Head of caudate nucleus (tissue), 42 donors: Measurements from ENCODE around the gene LDLRAP1.

Source experiments
- DNase-seq, 42 donors: peaks; one replicate each; pipeline versions ENCODE4 v3.0.0 to v3.0.0-alpha.2; 2020 to 2021; ENCODE audit warnings: mixed read lengths in 7 of 42
- intact Hi-C: fragments of 100-400 bp; cut with DNase I; formaldehyde crosslinking; loops from one replicate; pipeline ENCODE4 v1.15.0; 2022

The LDLRAP1 gene, protein sequence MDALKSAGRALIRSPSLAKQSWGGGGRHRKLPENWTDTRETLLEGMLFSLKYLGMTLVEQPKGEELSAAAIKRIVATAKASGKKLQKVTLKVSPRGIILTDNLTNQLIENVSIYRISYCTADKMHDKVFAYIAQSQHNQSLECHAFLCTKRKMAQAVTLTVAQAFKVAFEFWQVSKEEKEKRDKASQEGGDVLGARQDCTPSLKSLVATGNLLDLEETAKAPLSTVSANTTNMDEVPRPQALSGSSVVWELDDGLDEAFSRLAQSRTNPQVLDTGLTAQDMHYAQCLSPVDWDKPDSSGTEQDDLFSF

DNA sequence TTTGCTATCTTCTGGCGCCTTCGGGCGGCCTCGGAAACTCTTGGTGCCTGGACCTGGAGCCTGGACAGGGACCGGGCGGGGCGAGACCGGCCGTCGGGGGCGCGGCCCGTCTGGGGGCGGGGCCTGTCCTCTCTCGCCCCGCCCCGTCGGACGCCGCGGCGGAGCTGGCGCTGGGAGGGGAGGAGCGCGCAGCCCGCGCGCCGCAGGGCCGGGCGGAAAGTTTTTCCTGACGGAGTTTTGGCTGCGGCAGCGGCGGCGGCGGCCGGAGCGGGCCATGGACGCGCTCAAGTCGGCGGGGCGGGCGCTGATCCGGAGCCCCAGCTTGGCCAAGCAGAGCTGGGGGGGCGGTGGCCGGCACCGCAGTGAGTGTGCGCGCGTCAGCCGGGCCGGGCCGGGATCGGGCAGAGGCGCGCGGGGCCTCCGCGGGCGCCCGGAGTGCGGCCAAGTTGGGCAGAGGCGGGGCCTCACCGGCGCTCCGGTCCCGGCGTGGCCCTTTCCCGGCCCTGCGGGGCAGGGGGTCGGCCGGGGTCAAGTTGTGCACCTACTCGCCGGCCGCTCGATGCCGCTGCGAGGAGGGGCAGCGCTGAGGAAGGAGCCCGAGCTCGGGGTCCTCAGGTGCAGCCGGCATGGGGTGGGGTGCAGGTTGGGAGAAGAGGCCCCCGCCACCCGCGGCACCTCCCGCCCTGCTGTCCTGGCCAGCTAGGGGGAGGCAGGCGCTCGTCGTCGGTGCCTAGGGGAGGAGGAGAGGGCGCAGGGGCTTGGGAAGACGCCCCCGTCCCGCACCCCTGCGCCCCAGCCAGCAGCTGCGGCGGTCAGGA, at the start of gene LDLRAP1:
Gene LDLRAP1 (plus strand): TSS at position 182 of the 818 bp plus-strand sequence. CDS start 93 bp downstream, at position 275.
- DNase-seq, result peak; percentile 20 to 89 (median 78)
- intact Hi-C loops, result loop anchor here (2.0 kb wide), 1 partner anchor 25 kb away; no protein-coding TSS in a partner anchor

DNA sequence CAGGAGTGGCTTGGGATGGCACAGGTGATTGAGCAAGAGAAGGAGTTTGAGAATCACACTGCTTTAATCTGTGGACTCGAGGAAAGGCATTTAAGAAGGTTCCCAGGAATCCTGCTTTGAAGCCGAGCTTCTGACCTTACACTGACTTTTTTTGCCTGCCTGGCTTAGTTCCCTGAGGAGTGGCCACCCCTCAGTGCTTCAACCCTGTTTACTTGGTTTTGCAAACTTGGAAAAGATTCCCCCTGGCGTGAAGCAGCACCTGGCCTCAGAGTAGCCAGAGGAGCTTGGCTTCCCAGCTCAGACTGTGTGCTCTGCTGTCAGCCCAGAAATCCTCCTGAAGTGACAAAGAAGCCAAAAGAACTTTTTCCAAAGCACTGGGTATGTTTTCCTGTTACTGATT, 48.5 kb upstream of the LDLRAP1 start:
- intact Hi-C loops, result no loop called here
- no peak for DNase-seq

DNA sequence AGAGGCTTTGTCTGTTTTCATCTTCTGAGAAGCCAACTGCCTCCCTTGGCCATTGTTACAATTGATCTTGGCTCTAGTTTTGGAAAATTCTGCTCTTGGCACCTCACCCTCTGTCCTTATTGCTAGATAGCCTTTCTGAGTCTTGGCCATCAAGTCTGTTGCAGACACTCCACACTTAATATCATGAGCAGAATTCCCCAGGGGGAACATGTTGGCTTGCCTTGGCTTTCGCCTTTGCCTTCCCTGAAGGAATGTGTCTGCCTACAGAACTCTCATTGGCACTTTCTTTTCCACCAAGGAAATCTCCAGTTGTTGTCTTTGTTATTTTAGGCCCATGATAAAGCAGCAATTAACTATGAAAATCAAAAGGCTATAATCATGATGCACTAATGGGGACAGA, 42.7 kb upstream of the LDLRAP1 start:
- no peak for DNase-seq
- intact Hi-C loops, result loop anchor here (10.0 kb wide), 1 partner anchor 294 kb away; no protein-coding TSS in a partner anchor

DNA sequence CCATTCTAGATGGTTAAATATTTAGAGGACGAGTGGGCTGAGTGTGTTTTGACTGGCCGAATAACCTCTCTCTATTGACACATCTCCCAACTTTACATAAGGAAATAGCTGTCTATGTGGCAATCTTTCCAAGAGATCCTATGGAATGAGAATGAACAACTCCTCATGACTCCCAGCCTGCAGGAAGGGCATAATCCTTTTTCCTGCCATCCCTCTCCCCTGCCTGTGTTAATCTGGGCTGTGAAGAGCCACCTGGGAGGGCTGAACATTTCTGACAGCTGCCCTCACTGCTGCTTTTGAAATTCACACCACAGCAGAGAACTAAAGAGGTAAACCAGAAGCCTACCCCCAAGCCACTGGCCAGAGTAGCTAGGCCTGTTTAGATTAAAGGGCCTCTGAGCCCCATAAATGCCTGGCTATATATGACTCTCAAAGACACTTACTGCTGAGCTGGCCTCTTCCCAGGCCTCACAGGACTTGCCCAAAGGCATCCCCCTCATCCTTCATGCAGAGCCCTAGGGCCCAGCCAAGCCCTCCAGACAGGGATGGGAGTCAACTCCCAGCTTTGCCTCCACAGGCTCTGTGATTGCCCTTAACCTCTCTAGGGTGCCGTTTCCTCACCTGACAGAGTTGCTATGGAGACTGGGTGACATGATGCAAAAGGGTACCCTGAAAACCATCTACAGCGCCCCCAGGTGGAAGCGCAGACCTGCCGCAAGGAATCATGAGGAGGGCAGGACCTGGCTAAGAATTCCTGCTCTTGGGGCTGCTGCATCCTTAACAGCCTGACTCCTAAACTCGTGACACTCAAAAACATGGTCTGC, 42.0 kb upstream of the LDLRAP1 start:
- intact Hi-C loops, result loop anchor here (10.0 kb wide), 1 partner anchor 293 kb away; no protein-coding TSS in a partner anchor
- DNase-seq, result no peak

DNA sequence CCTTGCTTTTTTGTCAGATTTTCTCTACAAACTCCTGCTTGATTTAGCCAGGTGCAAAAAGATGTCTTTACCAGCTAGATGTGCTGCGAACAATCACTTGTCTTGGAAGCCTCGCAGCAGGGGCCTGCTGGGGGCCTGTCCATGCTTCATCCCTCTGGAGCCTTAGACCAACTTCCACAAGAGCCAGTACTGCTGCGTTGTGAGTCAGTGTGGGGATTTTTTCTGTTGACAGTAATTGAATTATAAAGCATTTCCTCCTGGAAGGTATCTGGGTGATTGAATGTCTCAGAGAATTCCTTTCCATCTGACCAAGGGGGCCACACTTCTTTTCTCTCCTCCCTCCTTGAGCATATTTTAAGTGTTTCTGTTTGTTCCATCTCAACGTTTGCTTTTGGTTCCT, 40.4 kb upstream of the LDLRAP1 start:
- intact Hi-C loops, result loop anchor here (10.0 kb wide), 1 partner anchor 292 kb away; no protein-coding TSS in a partner anchor
- no peak for DNase-seq

DNA sequence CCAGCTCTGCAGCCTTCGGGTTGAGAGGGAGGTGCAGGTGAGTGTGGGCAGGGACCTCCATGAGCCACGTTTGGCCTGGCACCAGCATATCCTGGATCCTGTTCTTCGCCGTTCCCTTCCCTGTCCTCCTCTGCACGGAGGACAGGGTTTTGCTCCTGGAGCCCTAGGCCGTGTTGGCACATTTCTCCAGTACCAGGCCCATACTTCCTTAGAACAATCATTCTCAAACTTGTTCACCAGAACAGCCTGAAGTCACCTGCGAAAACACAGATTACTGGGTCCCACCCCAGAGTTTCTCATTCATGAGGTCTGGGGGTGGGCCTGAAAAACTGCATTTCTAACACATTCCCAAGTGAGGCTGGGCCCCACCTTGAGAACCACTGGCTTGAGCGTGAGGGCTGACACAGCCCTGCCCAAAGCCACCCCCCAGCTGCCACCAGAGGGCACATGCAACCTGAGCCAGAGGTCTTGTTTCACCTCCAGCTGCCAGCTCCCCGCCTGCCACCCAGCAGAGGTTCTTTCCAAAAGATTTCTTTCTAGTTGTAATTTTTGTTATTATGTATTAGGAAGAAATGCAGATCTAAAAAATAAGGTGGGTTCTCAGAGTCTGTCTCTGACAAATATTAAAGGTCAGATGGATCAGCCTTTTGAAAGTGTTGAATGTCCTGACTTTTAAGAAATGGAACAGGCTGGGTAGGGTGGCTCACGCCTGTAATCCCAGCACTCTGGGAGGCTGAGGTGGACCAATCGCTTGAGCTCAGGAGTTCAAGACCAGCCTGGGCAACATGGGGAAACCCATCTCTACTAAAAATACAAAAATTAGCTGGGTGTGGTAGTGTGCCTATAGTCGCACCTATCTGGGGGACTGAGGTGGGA, 39.6 kb upstream of the LDLRAP1 start:
- intact Hi-C loops, result loop anchor here (10.0 kb wide), 1 partner anchor 291 kb away; no protein-coding TSS in a partner anchor
- peak in 40 of 42 donors; percentile 24 to 75 (median 54) for DNase-seq

DNA sequence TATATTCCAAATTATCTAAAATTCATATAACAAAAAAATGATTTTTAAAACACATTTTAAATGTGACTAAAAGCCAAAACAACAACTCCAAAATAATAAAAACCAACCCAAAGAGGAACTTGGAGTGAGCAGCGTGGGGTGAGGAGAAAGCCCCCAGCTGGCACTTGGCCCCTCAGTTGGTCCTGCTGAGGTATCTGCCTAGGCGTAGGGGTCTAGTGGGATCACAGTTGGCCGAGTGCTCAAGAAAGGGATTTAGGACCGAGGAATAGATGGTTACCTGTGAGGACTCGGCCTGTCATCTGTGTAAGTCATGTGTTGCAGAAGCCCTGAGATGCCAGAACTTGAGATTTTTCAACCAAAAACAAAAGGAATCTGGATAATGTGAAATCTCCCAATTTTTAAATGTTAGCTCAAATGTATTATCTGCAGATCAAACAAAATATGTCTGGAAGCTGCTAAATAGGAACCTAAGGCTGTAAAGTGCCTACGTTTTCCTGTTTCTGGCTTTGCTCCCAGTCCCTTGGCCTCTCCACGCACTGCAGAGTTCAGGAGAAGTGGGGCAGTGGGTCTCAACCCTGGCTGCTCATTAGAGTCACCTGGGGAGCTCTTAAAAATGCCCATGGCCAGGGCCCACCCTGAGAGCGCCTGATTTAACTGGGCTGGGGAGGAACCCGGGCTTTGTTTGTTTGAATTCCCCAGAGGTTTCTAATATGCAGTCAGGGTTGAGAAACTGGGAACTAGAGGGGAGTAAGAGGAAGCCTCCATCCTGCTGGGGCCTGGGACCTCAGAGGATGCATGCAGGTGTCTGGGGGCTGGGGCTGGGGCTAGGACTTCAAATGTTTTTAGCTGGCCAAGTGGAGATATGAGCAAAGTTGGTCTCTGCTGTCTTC, 38.5 kb upstream of the LDLRAP1 start:
- intact Hi-C loops, result loop anchor here (10.0 kb wide), 1 partner anchor 290 kb away; no protein-coding TSS in a partner anchor
- DNase-seq, result peak in 1 of 42 donors; percentile 16

DNA sequence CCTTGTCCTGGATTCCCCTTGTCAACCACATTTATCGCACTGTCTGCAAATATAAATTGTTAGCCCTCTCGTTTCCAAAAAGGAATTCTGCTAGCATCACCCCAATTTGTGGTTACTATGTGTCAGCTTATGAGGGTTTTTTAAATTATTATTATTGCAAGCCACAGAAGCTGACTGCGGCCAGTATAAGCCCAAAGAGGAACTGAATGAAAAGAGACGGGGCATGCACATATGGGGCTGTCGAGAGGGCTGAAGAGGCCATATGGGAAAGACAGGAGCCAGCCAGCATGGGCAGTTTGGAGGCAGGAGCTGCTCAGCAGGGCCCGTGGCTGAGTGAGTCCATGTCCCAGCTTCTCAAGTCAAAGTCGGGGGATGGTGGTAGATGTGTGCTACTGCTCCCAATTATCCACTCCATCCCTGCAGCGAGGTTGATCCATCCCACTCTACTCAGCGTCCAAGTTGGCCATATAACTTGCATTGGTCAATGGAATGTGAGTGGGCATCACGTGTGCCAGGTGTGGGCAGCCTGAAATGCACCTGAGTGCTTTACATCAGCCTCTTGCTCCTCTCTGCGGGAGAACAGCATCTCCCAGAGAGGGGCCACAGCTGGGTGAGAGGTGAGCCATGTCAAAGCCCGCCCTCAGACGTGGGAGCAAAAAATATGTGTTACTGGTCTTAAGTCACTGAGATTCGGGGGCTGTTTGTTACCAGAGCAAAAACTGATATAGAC, 37.6 kb upstream of the LDLRAP1 start:
- DNase-seq, result peak in 1 of 42 donors; percentile 8
- intact Hi-C loops, result loop anchor here (10.0 kb wide), 1 partner anchor 289 kb away; no protein-coding TSS in a partner anchor

DNA sequence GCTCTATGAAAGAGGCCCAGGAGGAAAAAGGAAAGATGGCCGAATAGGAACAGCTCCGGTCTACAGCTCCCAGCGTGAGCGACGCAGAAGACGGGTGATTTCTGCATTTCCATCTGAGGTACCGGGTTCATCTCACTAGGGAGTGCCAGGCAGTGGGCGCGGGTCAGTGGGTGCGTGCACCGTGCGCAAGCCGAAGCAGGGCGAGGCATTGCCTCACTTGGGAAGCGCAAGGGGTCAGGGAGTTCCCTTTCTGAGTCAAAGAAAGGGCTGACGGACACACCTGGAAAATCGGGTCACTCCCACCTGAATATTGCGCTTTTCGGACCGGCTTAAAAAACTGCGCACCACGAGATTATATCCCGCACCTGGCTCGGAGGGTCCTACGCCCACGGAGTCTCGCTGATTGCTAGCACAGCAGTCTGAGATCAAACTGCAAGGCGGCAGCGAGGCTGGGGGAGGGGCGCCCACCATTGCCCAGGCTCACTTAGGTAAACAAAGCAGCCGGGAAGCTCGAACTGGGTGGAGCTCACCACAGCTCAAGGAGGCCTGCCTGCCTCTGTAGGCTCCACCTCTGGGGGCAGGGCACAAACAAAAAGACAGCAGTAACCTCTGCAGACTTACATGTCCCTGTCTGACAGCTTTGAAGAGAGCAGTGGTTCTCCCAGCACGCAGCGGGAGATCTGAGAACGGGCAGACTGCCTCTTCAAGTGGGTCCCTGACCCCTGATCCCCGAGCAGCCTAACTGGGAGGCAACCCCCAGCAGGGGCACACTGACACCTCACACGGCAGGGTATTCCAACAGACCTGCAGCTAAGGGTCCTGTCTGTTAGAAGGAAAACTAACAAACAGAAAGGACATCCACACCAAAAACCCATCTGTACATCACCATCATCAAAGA, 36.6 kb upstream of the LDLRAP1 start:
- DNase-seq, result peak in 1 of 42 donors; percentile 11
- intact Hi-C loops, result loop anchor here (10.0 kb wide), 1 partner anchor 288 kb away; no protein-coding TSS in a partner anchor

DNA sequence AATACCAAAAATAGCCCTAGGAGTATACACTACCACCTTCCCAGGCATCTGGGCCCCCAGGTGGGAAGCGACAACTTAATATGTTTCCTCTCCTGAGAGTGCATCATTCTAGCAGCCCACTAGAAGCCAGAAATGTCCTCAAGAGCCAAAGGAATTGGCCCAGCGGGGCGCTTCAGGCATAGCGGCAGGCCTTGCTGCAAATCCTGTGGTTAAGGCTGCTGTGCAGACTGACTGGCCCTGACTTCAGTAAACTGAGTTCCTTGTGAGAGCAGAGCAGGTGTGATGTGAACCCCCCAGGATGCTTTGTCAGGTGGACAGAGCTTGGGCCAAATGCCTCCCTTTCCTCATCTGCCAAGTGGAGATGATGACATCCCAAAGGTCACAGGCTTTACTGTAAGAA, 29.7 kb upstream of the LDLRAP1 start:
- peak in 1 of 42 donors; percentile 12 for DNase-seq
- intact Hi-C loops, result no loop called here

DNA sequence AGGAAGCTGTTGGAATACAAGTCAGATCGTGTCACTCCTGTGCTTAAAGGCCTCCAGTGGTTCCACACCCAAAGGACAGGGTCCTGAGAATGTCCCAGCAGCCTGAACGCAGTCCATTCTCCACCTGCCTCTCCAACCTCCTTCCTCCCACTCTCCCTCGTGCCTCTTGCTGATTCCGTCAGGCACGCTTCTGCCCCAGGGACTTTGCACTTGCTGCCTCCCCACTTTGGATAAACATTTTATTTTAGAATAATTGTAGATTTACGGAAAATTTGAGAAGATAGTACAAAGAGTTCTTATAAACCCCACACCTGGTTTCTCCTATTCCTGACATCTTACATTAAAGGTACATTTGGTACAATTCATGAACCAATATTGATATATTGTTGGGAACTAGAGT, 28.4 kb upstream of the LDLRAP1 start:
- intact Hi-C loops, result no loop called here
- DNase-seq, result peak in 1 of 42 donors; percentile 22

DNA sequence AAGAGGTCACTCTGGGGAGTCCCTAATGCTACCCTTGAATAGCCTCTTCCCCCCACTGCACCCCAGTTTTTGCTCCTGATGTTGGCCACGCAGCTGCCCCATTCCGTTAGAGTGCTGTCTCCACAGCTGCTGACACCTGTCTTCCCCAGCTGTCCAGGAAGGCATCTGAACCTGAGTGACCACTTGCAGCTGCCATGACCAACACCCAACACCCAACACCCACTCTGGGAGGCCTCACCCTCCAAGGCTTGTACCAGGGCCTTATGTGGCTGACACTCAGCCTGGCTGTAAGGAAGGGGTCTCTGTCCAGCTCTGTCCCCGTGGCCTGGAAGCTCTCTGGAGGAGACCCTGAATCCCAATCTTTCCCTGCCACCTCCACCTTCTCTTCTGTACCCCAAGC, 26.7 kb upstream of the LDLRAP1 start:
- intact Hi-C loops, result no loop called here
- DNase-seq, result no peak

DNA sequence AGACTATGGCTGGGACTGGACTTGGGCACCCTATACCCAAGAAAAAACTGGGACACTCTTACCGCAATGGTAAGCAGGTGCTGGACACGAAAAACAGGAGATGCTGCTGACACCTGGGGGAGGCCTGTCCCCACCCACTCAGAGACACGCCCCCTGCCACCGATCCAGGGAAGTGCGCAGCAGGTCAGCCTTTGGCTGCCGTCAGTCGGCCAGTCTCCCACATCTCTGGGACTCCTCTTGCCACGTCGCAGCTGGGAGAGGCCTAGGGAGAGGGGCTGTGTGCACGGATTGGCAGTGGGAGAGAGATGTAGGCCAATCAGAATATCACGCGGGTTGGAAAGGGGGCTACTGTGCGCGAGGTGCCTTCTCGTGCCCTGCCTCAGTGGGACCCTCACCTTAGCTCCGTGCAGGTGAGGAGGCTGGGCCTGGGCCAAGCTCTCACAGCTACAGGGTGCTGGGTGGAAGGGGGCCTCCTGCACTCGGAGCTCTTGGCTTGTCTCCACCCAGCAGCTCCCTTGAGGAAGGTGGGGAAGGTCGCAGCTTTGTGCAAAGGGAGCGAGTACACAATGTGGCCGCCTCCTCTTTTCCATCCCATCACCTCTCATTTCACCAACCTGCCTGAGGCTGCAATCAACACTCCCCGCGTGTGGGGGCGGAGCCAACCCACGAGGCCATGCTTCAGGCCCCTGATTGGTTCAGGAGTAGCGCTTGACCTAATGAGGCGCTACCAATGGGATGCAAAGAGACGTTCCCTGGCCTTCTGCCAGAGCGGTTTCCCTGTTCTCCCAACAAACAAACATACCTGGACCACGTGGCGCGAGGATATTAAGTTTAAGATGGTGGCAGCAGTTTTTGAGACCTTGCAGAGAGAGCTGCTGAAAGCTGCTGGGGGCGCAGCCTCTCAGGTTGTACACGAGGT, 25.7 kb upstream of the LDLRAP1 start:
- intact Hi-C loops, result no loop called here
- no peak for DNase-seq

DNA sequence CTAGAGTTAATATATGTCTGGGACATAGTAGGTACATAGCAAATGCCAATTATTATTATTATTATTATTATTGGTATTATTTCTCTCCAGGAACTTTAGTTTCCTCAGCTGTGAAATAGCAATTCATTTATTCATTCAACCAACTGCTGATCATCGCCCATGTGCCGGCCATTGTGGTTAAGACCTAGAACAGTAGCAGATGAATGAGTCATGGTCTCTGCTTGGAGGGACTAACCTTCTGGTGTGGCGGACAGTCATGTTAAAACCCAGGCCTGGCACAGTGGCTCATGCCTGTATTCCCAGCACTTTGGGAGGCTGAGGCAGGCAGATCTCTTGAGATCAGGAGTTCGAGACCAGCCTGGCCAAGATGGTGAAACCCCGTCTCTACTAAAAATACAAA, 23.8 kb upstream of the LDLRAP1 start:
- intact Hi-C loops, result loop anchor here (10.0 kb wide), 1 partner anchor 295 kb away; the partner anchor contains the start of gene MTFR1L
- DNase-seq, result no peak
